Measurements from ENCODE around the gene GRIP2. TPM values are rescaled to one million over a fixed set of nuclear protein-coding genes. Genes with fewer than 3 reads are reported as not detected.

The GRIP2 gene
- total RNA-seq, 1 donor from 2014 or later, result 3.3 TPM

DNA sequence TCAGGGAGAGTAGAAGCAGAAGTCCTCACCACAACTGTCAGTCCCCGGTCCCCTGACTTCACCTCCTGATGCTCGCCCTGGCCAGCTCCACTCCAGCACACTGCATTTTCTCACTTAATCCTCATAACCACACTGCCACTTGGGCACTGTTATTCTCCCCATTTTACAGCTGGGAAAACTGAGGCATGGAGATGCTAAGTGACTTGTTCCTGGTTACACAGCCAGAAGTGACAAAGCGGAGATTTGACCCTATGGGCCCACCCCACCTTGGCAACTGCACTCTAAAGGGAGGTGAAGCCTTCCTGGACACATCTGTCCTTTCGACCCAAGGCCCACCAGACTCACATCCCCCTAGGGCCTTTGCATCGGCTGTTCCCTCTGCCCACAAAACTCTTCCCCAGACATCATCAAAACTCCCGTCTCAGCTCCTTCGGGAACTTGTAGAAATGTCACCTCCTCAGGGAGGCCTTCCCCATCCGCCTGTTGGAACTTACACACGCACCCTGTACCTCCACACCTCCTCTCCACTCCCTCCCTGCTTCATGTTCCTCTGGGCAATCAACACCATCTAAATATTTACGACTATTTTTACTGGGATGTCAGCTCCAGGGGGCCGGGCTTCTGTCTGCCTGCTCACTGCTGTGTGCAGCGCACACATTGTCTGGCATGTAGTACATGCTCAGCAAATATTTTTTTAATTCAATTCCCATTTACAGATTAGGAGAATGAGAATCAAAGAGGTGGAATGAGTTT lies 3.1 kb downstream of the GRIP2 start:
- H3K27ac Mint-ChIP-seq (ENCODE audit: unreplicated experiment), result no peak overlapping the region
- H3K9me3 Mint-ChIP-seq (ENCODE audit: unreplicated experiment), result no peaks in the 10 kb centered on the region
- H3K4me1 ChIP-seq (ENCODE audit: insufficient read depth, low read length), result no peaks in the 10 kb centered on the region
- H3K9ac ChIP-seq (ENCODE audit: low read length), result no peak overlapping the region
- H3K79me2 ChIP-seq (ENCODE audit: insufficient read depth, low read length), result no peaks in the 10 kb centered on the region
- no peak overlapping the region for H3K4me3 Mint-ChIP-seq (ENCODE audit: unreplicated experiment)
- H3K4me1 Mint-ChIP-seq (ENCODE audit: low read depth, unreplicated experiment), result no peaks in the 10 kb centered on the region
- TF ChIP-seq EZH2 (IDR thresholded peaks at IDR 0.05; ENCODE audit: insufficient read depth, low read length), result no peak
- TF ChIP-seq, protein P1, sequence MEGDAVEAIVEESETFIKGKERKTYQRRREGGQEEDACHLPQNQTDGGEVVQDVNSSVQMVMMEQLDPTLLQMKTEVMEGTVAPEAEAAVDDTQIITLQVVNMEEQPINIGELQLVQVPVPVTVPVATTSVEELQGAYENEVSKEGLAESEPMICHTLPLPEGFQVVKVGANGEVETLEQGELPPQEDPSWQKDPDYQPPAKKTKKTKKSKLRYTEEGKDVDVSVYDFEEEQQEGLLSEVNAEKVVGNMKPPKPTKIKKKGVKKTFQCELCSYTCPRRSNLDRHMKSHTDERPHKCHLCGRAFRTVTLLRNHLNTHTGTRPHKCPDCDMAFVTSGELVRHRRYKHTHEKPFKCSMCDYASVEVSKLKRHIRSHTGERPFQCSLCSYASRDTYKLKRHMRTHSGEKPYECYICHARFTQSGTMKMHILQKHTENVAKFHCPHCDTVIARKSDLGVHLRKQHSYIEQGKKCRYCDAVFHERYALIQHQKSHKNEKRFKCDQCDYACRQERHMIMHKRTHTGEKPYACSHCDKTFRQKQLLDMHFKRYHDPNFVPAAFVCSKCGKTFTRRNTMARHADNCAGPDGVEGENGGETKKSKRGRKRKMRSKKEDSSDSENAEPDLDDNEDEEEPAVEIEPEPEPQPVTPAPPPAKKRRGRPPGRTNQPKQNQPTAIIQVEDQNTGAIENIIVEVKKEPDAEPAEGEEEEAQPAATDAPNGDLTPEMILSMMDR (IDR thresholded peaks at IDR 0.05; ENCODE audit: insufficient read depth, low read depth, low read length), result no peak
- no peak overlapping the region for H3K4me2 ChIP-seq (ENCODE audit: low read length)
- H3K36me3 ChIP-seq (ENCODE audit: insufficient read depth, low read length), result no peaks in the 10 kb centered on the region
- H3K36me3 Mint-ChIP-seq (ENCODE audit: low read depth, unreplicated experiment), result no peaks in the 10 kb centered on the region
- H3K27ac ChIP-seq (ENCODE audit: low read depth, low read length), result no peak overlapping the region
- FAIRE-seq (no peak), DNase-seq (ENCODE audit: low read depth) (no peak)
- H3K27me3 ChIP-seq (ENCODE audit: insufficient read depth, low read length), result peaks cover 28% of the 10 kb centered on the region
- no peaks in the 10 kb centered on the region for H3K9me3 ChIP-seq (ENCODE audit: insufficient read depth, low read depth, low read length)
- peaks cover 44% of the 10 kb centered on the region for H3K27me3 Mint-ChIP-seq (ENCODE audit: low read depth, unreplicated experiment)
- H4K20me1 ChIP-seq (ENCODE audit: insufficient read depth, low read length), result no peaks in the 10 kb centered on the region
- H2AFZ ChIP-seq (ENCODE audit: low read depth, low read length), result no peak overlapping the region
- no peak overlapping the region for H3K4me3 ChIP-seq (ENCODE audit: insufficient read depth, low read depth, low read length)

DNA sequence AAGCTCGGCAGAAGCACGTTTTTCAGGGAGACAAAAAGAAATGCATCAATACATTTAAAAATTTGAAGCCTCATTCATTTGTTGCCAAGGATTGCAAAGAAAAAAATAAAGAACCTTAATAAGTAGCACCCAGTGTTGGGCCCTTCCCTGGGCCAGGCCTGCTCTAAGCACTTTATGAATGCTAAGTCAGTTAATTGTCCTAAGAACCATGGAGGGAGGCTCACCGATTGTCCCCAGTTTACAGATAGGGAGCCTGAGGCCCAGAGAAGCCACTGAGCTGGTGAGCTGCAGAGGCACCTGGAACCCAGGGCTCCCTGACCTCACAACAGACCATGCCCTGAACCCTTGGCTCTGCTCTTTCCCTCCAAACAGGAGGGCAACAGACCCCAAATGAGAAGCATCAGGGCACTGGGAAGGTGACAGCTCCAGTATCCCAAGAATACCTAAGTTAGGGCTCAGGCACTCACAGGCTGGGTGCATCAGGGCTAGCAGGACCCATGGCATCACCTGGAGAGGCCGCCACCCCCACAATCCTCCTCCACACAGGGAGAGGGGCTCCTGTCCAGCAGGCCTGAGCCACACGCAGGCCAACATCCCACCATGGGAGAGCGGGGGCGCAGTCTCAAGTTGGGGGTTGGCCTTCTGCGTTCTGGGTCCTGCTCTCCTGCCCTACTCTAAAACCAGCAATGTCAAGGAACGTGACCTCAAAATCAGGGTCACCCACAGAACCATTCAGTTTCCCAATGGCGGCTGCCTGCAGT lies 3.9 kb downstream of the GRIP2 start:
- Histone ChIP-seq H3K4me1 (ENCODE audit: insufficient read depth, low read length) (no peaks in the 10 kb centered on the region), H4K20me1 (ENCODE audit: insufficient read depth, low read length) (no peaks in the 10 kb centered on the region), H3K4me2 (ENCODE audit: low read length) (no peak overlapping the region), H3K36me3 (ENCODE audit: insufficient read depth, low read length) (no peaks in the 10 kb centered on the region), H3K27ac (ENCODE audit: low read depth, low read length) (no peak overlapping the region), H2AFZ (ENCODE audit: low read depth, low read length) (no peak overlapping the region), H3K27me3 (ENCODE audit: insufficient read depth, low read length) (peaks cover 26% of the 10 kb centered on the region), H3K4me3 (ENCODE audit: insufficient read depth, low read depth, low read length) (no peak overlapping the region), H3K79me2 (ENCODE audit: insufficient read depth, low read length) (no peaks in the 10 kb centered on the region), H3K9ac (ENCODE audit: low read length) (no peak overlapping the region), H3K9me3 (ENCODE audit: insufficient read depth, low read depth, low read length) (no peaks in the 10 kb centered on the region)
- Mint-ChIP-seq H3K9me3 (ENCODE audit: unreplicated experiment) (no peaks in the 10 kb centered on the region), H3K27me3 (ENCODE audit: low read depth, unreplicated experiment) (peaks cover 40% of the 10 kb centered on the region), H3K36me3 (ENCODE audit: low read depth, unreplicated experiment) (no peaks in the 10 kb centered on the region), H3K4me3 (ENCODE audit: unreplicated experiment) (no peak overlapping the region), H3K4me1 (ENCODE audit: low read depth, unreplicated experiment) (no peaks in the 10 kb centered on the region), H3K27ac (ENCODE audit: unreplicated experiment) (no peak overlapping the region)
- FAIRE-seq, result no peak
- no peak for TF ChIP-seq EZH2 (IDR thresholded peaks at IDR 0.05; ENCODE audit: insufficient read depth, low read length)
- no peak for DNase-seq (ENCODE audit: low read depth)

DNA sequence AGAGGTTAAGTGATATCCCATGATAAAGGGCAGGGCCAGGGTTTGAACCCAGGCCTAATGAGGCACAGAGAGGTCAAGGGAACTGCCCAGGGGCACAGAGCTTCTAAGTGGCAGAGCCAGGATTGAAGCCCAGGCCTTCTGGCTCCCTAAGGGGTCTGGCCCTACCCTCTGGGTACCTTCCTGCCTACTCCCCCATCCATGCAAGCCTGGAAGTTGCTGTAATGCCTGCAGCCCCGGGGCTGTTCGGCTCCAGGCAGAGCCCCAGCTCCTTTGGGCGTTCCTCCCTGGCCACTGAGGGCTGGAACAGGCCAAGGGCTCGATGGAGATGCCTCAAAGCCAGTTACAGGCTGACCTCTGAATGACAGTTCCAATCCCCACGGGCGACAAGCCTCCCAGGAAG lies 4.5 kb downstream of the GRIP2 start:
- FAIRE-seq, result no peak
- Histone ChIP-seq H3K27me3 (ENCODE audit: insufficient read depth, low read length) (peaks cover 25% of the 10 kb centered on the region), H3K4me2 (ENCODE audit: low read length) (no peak overlapping the region), H2AFZ (ENCODE audit: low read depth, low read length) (no peak overlapping the region), H3K9ac (ENCODE audit: low read length) (no peak overlapping the region), H3K4me1 (ENCODE audit: insufficient read depth, low read length) (no peaks in the 10 kb centered on the region), H3K36me3 (ENCODE audit: insufficient read depth, low read length) (no peaks in the 10 kb centered on the region), H4K20me1 (ENCODE audit: insufficient read depth, low read length) (no peaks in the 10 kb centered on the region), H3K4me3 (ENCODE audit: insufficient read depth, low read depth, low read length) (no peak overlapping the region), H3K9me3 (ENCODE audit: insufficient read depth, low read depth, low read length) (no peaks in the 10 kb centered on the region), H3K27ac (ENCODE audit: low read depth, low read length) (no peak overlapping the region), H3K79me2 (ENCODE audit: insufficient read depth, low read length) (no peaks in the 10 kb centered on the region)
- DNase-seq (ENCODE audit: low read depth), result no peak
- Mint-ChIP-seq H3K36me3 (ENCODE audit: low read depth, unreplicated experiment) (no peaks in the 10 kb centered on the region), H3K27me3 (ENCODE audit: low read depth, unreplicated experiment) (peaks cover 40% of the 10 kb centered on the region), H3K4me3 (ENCODE audit: unreplicated experiment) (no peak overlapping the region), H3K9me3 (ENCODE audit: unreplicated experiment) (no peaks in the 10 kb centered on the region), H3K27ac (ENCODE audit: unreplicated experiment) (no peak overlapping the region), H3K4me1 (ENCODE audit: low read depth, unreplicated experiment) (no peaks in the 10 kb centered on the region)
- TF ChIP-seq, protein P1 (IDR thresholded peaks at IDR 0.05; ENCODE audit: insufficient read depth, low read depth, low read length), result no peak
- no peak for TF ChIP-seq EZH2 (IDR thresholded peaks at IDR 0.05; ENCODE audit: insufficient read depth, low read length)

All from astrocyte (in vitro differentiated cells and primary cell).